PC-3 (cell line): ENCODE data around the gene EPHB1. TPM values are rescaled to one million over a fixed set of nuclear protein-coding genes. Genes with fewer than 3 reads are reported as not detected.
"Not testable (repeated sequence)": the region's sequence is repeated elsewhere in the genome, so short reads cannot be mapped to it uniquely, and the experiment has no call there.

Experiments
- ATAC-seq: fragments of 200-7000 bp; cut with Tn5 transposase; 2 replicates; pipeline ENCODE4 v1.9.1; 2020; ENCODE audit warnings: mild to moderate bottlenecking, moderate library complexity
- BruUV-seq: library from RNA; stranded (reverse); fragments of 400-500 nt; replicated peaks from 2 replicates; lab custom pipeline; 2021; lab: Mats Ljungman, UMichigan
- CTCF ChIA-PET: fragments of 300-600 bp; sonication (Branson Sonifier 250); formaldehyde crosslinking; loops from one replicate; lab custom pipeline; 2022; ENCODE audit warnings: antibody characterized with exemption; lab: Charles Lee
- POLR2A ChIA-PET: fragments of 300-600 bp; sonication (Branson Sonifier 250); formaldehyde crosslinking; loops from one replicate; lab custom pipeline; 2022; ENCODE audit warnings: antibody characterized with exemption; ENCODE audit not compliant: unreplicated experiment; lab: Charles Lee
- DNase-seq: peaks from one replicate; pipeline ENCODE4 v3.0.0-alpha.2; 2015
- H2AFZ ChIP-seq: fragments of 300-600 bp; sonication (generic); 2 replicates; pipeline ENCODE4 v1.6.0; 2016; ENCODE audit warnings: antibody characterized with exemption, low read length
- H3F3A ChIP-seq: fragments of 300-600 bp; sonication (generic); one replicate; pipeline ENCODE4 v1.6.0; 2017; ENCODE audit warnings: antibody characterized with exemption, low read length, control low read depth, mild to moderate bottlenecking; ENCODE audit not compliant: unreplicated experiment
- H3K27ac ChIP-seq: fragments of 300-600 bp; sonication (generic); 2 replicates; pipeline ENCODE4 v1.5.1; 2016; ENCODE audit warnings: mild to moderate bottlenecking, low read length
- H3K27me3 ChIP-seq: fragments of 300-600 bp; sonication (generic); 2 replicates; pipeline ENCODE4 v1.6.1; 2016; ENCODE audit warnings: low read length, mixed read lengths
- H3K36me3 ChIP-seq: fragments of 300-600 bp; sonication (generic); 2 replicates; pipeline ENCODE4 v1.6.1; 2016; ENCODE audit warnings: low read depth, mixed run types, low read length, mixed read lengths
- H3K4me1 ChIP-seq: fragments of 300-600 bp; sonication (generic); 2 replicates; pipeline ENCODE4 v1.5.1; 2016; ENCODE audit warnings: low read length; ENCODE audit not compliant: insufficient read depth
- H3K4me2 ChIP-seq: fragments of 300-600 bp; sonication (generic); 2 replicates; pipeline ENCODE4 v1.6.0; 2016; ENCODE audit warnings: low read length
- H3K4me3 ChIP-seq: fragments of 300-600 bp; sonication (generic); 2 replicates; pipeline ENCODE4 v1.5.1; 2016; ENCODE audit warnings: mild to moderate bottlenecking, low read length, mixed read lengths
- H3K79me2 ChIP-seq: fragments of 300-600 bp; sonication (generic); 2 replicates; pipeline ENCODE4 v1.6.1; 2017; ENCODE audit warnings: low read length, mixed read lengths
- H3K9ac ChIP-seq: fragments of 300-600 bp; sonication (generic); 2 replicates; pipeline ENCODE4 v1.6.0; 2016; ENCODE audit warnings: mild to moderate bottlenecking, low read length
- H3K9me2 ChIP-seq: fragments of 300-600 bp; sonication (generic); replicated peaks from 2 replicates; pipeline ENCODE4 v1.6.1; 2016; ENCODE audit warnings: mixed run types, low read length, mixed read lengths
- H3K9me3 ChIP-seq: fragments of 300-600 bp; sonication (generic); 2 replicates; pipeline ENCODE4 v1.6.1; 2016; ENCODE audit warnings: low read length, mixed read lengths
- H4K20me1 ChIP-seq: fragments of 300-600 bp; sonication (generic); 2 replicates; pipeline ENCODE4 v1.6.1; 2016; ENCODE audit warnings: low read length, mixed read lengths
- CTCF ChIP-seq: fragments of 300-600 bp; sonication (generic); conservative IDR thresholded peaks from 2 replicates; pipeline ENCODE4 v1.5.1; 2017; ENCODE audit warnings: antibody characterized with exemption, low read depth, mild to moderate bottlenecking, low read length
- EZH2 ChIP-seq: fragments of 300-600 bp; sonication (generic); IDR thresholded peaks from one replicate; pipeline ENCODE4 v1.6.1; 2017; ENCODE audit warnings: antibody characterized with exemption, mild to moderate bottlenecking, low read length; ENCODE audit not compliant: unreplicated experiment
- EZH2phosphoT487 ChIP-seq: fragments of 300-600 bp; sonication (generic); IDR thresholded peaks from 2 replicates; pipeline ENCODE4 v1.6.1; 2018; ENCODE audit warnings: mild to moderate bottlenecking, antibody characterized with exemption, low read length, borderline replicate concordance
- intact Hi-C: fragments of 100-400 bp; cut with micrococcal nuclease; formaldehyde crosslinking; loops from 2 replicates; pipeline ENCODE4 v1.9.0; 2023
- total RNA-seq: library from RNA; depleted of rRNA; stranded (reverse); fragments of >200 nt; gene quantifications from 2 replicates; pipeline ENCODE4 v1.2.3, GENCODE V29; 2014

The EPHB1 gene
- total RNA-seq, 1 experiment from 2014 or later, result 0.69 TPM

- H3K9me3 ChIP-seq, result no peaks in the 10 kb centered on the region
- intact Hi-C loops, result no loop called here
- H3K4me2 ChIP-seq, result no peak overlapping the region
- H3K79me2 ChIP-seq, result no peaks in the 10 kb centered on the region
- H3K9ac ChIP-seq, result no peak overlapping the region
- no peak for DNase-seq
- TF ChIP-seq EZH2phosphoT487, result no peak
- no peak for TF ChIP-seq CTCF
- TF ChIP-seq EZH2, result no peak
- H2AFZ ChIP-seq, result no peak overlapping the region
- no peaks in the 10 kb centered on the region for H4K20me1 ChIP-seq
- no peaks in the 10 kb centered on the region for H3K4me1 ChIP-seq
- no peak for ATAC-seq
- no peaks in the 10 kb centered on the region for H3F3A ChIP-seq
- no peaks in the 10 kb centered on the region for H3K27me3 ChIP-seq
- POLR2A ChIA-PET, result no interaction called here
- H3K36me3 ChIP-seq, result no peaks in the 10 kb centered on the region
- H3K4me3 ChIP-seq, result no peak overlapping the region
- no peaks in the 10 kb centered on the region for H3K9me2 ChIP-seq
- no TSS peak for BruUV-seq
- CTCF ChIA-PET, result no interaction called here
- H3K27ac ChIP-seq, result no peak overlapping the region
Measured at GRCh38 chr3:135023996-135024658, 229.1 kb downstream of the EPHB1 start.

DNA sequence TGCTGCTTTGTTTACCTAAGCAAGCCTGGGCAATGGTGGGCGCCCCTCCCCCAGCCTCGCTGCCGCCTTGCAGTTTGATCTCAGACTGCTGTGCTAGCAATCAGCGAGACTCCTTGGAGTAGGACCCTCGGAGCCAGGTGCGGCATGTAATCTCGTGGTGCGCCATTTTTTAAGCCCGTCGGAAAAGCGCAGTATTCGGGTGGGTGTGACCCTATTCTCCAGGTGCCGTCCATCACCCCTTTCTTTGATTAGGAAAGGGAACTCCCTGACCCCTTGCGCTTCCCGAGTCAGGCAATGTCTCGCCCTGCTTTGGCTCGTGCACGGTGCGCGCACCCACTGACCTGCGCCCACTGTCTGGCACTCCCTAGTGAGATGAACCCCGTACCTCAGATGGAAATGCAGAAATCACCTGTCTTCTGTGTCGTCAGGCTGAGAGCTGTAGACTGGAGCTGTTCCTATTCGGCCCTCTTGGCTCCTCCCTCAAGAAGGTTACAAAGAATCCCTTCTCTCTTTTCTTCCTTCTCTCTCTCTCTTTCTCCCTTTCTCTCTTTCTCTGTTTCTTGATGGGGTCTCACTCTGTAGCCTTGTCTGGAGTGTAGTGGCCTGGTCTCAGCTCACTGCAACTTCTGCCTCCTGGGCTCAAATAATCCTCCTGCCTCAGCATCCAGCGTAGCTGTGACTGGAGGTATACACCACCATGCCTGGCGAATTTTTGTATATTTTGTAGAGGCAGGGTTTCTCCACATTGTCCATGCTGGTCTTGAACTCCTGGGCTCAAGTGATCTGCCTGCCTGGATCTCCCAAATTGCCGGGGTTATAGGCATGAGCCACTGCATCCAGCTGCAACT is 235.9 kb downstream of the EPHB1 start:
- CTCF ChIA-PET, H4K20me1 ChIP-seq: not testable (repeated sequence)

GRCh38 chr3:135033737-135034136 is 238.7 kb downstream of the EPHB1 start:
- no peak for DNase-seq
- no peaks in the 10 kb centered on the region for H3F3A ChIP-seq
- H3K9me3 ChIP-seq, result no peaks in the 10 kb centered on the region
- H3K9ac ChIP-seq, result no peak overlapping the region
- no peaks in the 10 kb centered on the region for H3K27me3 ChIP-seq
- no TSS peak for BruUV-seq
- no peaks in the 10 kb centered on the region for H3K79me2 ChIP-seq
- ATAC-seq, result no peak
- H3K4me3 ChIP-seq, result no peak overlapping the region
- H4K20me1 ChIP-seq, result no peaks in the 10 kb centered on the region
- no peak overlapping the region for H3K27ac ChIP-seq
- TF ChIP-seq CTCF, result no peak
- TF ChIP-seq EZH2phosphoT487, result no peak
- no peak for TF ChIP-seq EZH2
- H3K4me2 ChIP-seq, result no peak overlapping the region
- no peaks in the 10 kb centered on the region for H3K4me1 ChIP-seq
- no peaks in the 10 kb centered on the region for H3K9me2 ChIP-seq
- ChIA-PET CTCF (no interaction called here), POLR2A (no interaction called here)
- no peak overlapping the region for H2AFZ ChIP-seq
- intact Hi-C loops, result no loop called here
- H3K36me3 ChIP-seq, result no peaks in the 10 kb centered on the region

More for the DNA sequence above, 235.9 kb downstream of the EPHB1 start:
- intact Hi-C loops, H3K27me3 ChIP-seq, H3K27ac ChIP-seq, H3K4me1 ChIP-seq, H3K4me3 ChIP-seq, ATAC-seq, H3K9me3 ChIP-seq, H3F3A ChIP-seq, POLR2A ChIA-PET, H3K9me2 ChIP-seq, H3K79me2 ChIP-seq, DNase-seq, H3K4me2 ChIP-seq, BruUV-seq, H3K36me3 ChIP-seq, H3K9ac ChIP-seq, H2AFZ ChIP-seq: not testable (repeated sequence)
